ENCODE measurements around the gene CNGB1.
"Not testable (repeated sequence)": the region's sequence is repeated elsewhere in the genome, so short reads cannot be mapped to it uniquely, and the experiment has no call there.

CNGB1 gene

DNA sequence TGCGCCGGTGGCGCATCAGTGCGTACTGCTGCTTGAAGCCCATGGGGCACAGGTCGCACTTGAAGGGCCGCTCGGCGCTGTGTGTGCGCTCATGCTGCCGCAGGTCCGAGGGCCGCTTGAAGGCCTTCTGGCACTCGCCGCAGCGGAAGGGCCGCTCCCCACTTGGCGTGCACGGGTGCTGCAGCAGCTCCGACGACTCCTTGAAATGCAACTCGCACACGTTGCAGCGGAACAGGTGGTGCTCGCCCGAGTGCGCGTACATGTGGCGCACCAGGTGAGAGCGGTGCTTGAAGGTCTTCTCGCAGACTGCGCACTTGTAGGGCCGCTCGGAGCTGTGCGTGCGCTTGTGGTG is 26.2 kb upstream of the CNGB1 start:
- no peak for DNase-seq (ENCODE audit: low read depth in 2 of 2)

DNA sequence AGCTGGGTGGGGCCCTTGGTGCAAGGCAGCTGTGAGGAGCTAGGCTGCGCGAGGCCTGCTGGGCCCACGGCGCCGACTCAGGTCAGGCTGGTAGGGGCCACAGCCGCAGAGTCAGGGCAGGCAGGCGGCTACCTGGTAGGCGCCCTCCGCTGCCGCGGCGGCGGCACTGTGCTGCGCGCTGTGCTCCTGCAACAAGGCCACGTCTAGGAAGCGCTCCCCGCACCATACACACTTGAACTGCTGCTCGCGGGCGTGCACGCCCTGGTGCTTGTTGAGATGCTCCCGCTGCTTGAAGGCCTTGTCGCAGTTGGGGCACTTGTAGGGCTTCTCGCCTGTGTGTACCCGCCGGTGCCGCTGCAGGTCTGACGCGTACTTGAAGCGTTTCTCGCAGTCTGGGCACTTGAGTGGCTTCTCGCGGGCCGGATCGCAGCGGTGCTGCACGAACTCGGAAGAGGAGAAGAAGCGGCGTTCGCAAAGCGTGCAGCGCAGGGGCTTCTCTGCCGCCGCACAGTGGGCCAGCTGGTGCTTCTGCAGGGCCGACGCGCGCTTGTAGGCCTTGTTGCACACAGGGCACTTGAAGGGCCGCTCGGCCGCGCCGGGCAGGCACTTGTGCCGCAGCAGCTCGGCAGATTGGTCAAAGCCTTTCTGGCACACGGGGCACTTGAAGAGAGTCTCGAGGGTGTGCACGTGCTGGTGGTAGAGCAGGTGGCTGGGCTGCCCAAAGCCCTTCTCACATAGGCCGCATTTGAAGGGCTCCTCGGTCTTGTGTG is 25.7 kb upstream of the CNGB1 start:
- no peak for DNase-seq (ENCODE audit: low read depth in 2 of 2)

DNA sequence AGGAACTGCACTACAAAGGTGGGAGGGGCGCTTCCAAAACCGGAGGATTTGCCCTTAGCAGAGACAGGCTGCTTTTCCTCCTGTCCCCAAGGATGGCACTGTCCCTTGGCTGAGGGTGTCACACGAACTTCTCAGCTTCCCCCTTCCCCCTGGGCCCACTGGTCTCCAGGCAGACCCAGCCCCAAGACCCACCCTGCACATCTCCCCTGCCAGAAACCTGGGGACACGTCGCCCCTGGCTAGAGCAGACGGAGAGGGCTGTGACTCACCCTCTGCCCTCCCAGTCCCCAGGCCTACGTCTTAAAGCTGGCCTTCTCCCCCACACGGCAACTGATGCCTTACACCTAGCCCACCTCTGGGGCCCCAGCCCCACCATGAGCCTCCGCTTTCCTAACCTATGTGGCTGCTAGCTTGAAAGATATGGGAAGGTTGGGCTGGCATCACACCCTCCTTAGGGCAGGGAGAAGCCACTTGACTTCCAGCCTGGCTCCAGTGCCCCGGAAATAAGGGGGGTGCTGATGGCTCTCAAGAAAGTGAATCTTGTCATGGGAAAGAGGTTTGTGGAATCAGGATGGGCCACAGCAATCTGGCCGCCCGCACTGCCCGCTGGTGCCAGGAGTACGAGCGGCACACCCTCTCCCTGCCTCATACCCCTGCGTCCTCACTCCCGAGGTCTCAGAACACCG is 24.9 kb upstream of the CNGB1 start:
- no peak for DNase-seq (ENCODE audit: low read depth in 2 of 2)

DNA sequence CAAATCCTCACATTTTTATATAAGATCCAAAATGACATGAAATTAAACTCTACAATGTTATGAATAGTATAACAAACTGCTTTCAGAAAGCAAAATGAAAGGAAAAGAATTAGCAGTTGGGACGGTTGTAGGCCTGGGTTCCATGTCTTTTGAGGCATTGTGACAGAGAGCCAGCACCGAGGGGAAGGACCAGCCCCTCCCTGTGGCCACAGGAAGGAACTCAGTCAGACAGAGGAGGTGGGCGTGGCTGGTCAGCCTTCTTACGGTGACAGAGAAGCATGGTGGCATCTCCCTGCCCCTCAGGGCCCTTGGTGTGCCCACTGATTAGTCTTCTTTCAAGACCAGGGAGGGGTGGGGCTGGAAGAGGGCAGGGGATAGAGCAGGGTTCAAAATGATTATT is 23.9 kb upstream of the CNGB1 start:
- DNase-seq (ENCODE audit: low read depth in 2 of 2): no peak

DNA sequence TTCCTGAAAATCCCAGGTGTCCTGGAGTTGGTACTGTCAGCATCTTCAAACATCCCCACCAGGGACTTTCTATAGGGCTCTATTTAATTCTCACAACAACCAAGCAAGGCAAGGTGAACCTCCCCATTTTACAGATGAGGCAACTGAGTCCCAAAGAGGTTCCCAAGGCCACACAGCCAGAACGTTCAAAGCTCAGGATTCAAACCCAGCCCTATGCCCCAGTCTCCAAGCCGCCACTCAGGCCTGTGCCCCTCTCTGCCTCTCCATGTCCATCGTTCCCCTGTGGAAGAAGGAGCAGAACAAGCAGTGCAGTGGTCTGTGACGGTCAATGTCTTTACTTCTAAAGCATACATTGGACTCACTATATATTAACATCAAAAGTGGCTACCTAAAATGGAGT is 23.4 kb upstream of the CNGB1 start:
- DNase-seq (ENCODE audit: low read depth in 2 of 2): no peak

DNA sequence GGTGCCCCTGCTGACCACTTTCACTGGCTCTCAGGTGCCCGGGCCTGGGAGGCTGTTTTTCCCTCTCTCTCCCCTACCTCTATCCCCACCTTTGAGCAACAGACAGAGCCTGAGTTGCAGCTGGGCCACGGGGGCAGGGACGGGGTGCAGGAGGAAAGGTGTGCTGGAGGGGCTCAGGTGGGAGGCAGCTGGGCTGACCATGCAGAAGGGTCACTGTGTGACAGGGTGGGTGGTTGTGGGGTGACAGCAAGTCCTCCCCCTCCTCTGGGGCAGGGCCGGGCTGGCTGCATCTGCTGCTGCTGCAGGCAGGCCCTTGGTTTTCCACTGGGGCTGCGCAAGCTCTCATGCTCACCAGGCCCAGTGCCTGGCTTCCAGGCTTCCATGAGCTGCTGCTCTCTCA is 23.0 kb upstream of the CNGB1 start:
- no peak for DNase-seq (ENCODE audit: low read depth in 2 of 2)

DNA sequence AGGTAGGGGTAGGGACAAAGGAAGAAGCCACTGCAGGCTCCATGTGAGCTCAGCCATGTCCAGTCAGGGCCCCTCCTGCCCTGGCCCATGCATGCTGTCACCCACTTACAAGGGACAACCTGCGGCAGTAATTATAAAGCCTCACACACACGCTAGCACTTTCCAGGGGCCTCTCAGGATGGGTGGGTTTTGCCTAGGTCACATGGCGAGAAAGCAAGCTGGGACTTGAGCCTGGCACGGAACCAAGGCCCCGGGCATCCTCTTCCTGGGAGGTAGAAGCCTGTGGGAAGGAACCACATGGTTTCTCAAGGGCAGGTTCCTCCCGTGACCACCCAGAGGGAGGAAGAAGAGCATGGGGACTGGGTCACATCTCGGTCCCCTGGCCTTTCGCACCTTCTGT is 22.5 kb upstream of the CNGB1 start:
- no peak for DNase-seq (ENCODE audit: low read depth in 2 of 2)

DNA sequence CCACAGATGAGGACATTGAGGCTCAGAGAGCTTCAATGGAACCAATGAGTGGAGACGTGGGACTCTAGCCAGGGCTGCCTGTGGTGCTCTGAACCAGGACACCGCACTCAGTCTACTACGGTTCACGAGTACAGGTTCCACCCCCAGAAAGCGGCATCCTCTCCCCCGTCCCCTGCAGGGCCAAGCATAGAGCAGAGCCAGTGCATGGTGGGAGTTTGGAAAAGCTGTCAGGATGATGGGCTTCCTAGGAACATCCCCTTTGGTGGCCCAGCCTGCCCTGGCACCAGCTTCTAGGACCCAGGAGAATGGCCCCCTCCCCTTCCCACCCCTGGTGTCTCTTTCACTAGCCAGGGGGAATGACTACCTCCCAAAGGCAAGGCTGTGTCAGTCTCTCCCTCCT is 21.2 kb upstream of the CNGB1 start:
- no peak for DNase-seq (ENCODE audit: low read depth in 2 of 2)

DNA sequence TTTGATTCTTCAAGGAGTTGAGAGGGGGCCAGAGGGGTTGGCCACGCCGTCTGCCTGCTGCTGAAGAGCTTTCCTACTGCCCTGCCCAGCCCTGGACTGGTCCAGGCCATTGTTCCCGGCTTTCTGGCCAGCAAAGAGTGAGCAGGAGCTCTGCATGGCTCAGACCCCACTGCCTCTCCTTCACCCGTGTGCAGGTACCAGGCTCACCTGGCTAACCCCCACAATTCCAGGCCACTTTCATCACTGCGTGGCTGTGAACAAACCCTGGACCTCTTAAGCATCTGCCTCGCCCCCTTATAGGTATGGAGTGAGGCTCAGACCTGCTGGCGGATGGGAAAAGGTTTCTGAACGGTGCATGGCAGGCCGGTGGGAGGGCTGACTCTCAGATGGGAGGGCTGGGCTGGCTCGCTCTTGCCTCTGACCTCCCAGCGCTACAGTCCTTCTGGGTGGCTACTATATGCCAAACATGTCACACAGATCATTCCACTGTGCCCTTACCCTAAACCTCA is 20.7 kb upstream of the CNGB1 start:
- no peak for DNase-seq (ENCODE audit: low read depth in 2 of 2)

DNA sequence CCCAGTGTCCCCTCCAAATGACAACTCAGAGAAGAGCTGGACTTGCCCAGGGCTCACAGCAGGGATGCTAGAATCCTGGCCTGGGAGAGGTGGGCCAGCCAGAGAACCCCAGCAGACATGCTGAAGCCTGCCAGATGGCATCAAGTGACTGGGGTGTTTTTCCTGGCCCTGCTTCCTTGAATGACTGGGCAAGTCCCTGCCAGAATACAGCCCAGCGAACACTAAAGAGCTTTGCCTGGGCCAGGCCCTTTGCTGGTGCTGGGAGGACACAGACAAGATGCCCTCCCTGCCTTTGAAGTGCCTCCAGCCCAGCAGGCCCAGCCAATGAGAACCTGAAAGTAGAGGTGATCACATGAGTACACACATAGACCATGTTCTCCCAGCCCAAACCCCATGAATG is 18.0 kb upstream of the CNGB1 start:
- DNase-seq (ENCODE audit: low read depth in 2 of 2): no peak

DNA sequence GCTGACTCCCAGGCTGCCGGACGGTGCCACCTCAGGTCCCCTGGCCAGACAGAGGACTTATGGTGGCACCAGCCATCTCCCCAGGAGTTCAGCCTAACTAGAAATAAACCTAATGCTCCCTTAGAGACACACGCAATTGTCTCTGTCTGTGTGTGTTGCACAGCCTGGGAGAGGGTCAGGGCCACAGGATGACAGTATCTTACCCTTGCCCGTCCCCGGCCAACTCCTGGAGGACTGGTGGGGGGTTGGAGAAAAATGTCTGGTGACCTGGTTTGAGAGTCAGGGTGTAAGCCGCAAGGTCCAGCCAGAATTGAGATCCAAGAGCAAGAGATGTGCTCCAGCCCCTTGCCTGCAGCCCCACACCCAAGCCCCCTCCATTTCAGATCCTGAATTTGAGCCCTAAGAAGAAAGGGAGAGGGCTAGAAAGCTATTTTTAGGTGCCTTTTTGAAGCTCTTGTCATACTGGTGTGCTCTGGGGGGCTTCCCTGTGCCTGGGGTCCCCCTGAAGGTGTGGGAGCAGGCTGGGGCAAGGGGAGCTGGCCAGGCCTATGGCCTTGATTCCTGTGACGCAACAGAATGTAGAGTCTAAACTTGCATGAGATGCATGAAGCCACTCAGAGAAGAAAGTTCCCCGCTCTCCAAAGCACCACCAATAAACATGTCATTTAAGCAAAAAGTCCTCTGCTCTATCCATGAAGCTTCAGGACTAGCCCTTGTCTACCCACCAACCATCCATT is 16.7 kb upstream of the CNGB1 start:
- no peak for DNase-seq (ENCODE audit: low read depth in 2 of 2)

DNA sequence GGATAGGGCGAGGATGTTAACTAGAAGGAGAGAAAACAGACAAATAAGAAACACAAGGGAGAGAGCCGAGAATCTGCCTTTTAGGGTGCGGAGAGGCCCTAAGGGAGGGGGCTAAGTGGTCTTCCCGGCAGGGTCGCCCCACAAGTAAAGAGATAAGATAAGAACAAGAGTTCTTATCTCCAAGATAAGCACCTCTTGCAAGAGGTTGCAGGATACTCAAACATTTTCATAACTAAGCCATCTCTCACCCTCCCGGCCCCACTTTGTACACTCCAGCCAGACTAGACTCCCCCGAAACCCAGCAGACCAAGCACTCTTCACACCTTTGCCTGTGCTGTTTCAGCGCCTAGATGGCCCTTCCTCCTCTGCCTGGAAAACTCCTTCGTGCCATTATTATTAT is 15.3 kb upstream of the CNGB1 start:
- no peak for DNase-seq (ENCODE audit: low read depth in 2 of 2)

DNA sequence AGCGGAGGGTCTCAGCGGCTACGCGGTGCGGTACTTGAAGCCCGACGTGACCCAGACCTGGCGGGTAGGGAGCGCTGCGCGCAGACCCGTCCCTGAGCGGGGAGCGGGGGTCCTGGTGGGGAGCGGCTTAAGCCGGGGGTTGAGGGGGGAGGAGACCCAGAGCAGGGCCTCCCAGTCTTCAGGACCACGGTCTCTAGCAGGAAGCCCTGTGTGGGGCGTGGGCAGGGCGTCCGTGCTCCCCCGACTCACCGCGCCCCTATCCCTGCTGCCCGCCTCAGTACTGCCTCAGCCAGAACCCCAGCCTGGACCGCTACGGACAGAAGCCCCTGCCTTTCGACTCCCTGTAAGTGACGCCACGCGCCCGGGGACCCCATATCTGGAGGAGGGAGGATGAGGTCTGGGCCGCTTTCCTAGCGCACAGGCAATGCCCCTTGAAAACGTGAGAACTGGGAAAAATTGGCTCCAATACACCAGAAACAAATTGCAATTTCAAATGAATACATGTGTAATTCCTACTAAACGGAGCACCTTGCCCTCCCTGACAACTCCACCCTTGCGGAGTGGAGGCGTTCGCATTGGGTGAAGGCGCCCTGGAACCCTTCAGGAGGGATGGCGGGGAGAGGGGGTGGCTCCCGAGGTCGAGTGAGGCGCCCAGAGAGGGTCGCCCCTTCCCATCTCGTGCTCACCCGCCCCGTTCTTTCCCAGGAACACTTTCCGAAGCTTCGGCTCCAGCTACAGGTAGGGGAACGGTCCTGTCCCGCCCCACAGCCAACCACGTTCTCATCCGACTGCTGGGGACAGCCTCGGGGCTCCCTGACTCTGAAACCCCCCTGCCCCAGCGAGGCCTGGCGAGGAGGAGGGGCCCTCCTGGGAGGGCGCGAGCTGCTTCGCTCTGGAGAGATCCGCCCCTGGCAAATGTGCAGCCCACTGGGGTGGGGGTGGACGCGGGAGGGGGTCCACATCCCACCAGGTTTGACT is 14.6 kb upstream of the CNGB1 start:
- no peak for DNase-seq (ENCODE audit: low read depth in 2 of 2)

DNA sequence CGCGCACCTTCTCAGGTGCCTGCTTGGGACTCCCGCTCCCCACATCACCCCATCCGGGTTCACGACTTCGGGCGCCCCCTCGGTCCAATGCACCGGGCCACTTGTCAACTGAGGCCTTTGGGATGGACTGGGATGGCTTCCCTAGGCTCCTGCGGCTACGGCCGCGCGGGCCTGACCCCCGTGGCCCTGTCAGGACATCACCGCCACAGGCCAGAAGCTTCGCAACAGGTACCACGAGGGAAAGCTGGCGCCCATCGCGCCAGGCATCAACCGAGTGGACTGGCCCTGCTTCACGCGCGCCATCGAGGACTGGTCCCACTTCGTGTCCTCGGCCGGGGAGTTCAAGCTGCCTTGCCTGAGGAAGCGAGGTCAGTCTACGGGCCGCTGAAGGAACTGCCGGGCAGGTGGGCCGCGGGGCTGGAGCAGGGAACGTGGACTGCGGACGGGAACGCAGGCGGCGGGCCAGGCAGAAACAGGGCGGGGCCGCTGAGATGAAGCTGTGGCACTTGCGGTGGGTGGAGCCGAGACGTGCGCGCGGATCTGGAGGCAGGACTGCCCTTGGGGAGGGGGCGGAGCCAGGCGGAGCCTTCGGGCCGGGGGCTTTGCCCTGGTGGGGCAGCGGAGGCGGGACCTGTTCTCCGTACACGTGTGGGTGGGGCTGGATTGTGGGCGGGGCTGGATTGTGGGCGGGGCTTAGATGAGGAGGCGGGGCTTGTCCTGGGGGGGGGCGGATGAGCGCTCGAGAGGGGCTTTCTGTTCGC is 13.7 kb upstream of the CNGB1 start:
- peak; percentile 73 to 78 for DNase-seq (ENCODE audit: low read depth in 2 of 2)

DNA sequence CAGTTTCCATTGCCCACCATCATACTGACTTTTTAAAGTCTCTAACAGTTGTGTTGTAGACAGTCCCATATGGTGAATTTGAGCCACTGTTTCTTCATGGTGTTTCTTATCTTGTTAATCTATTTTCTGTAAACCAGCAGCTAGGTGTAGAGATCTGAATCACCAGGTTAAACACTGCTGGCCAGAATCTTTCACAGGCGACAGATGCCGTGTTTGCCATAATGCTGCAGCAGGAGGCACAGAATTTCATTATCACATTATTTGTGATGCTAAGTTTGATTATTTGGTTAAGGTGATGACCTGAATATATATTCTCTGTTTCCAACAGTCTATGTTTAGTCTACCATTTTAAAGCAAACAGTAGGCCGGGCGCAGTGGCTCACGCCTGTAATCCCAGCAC is 11.5 kb upstream of the CNGB1 start:
- DNase-seq (ENCODE audit: low read depth in 2 of 2): no peak

DNA sequence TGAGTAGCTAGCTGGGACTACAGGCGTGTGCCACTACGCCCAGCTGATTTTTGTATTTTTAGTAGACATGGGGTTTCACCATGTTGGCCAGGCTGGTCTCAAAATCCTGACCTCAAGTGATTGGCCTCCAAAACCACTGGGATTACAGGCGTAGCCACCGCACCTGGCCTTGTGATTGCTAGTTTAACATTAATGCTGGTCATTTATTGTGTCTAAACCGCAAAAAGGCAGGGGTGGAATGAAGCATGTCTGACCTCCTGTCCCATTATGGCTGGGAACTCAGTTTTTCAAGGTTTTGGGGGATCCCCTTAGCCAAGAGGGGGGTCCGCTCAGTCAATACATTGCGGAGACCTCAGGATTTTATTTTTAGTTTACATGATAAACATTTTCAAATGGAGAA is 10.7 kb upstream of the CNGB1 start:
- no peak for DNase-seq (ENCODE audit: low read depth in 2 of 2)

DNA sequence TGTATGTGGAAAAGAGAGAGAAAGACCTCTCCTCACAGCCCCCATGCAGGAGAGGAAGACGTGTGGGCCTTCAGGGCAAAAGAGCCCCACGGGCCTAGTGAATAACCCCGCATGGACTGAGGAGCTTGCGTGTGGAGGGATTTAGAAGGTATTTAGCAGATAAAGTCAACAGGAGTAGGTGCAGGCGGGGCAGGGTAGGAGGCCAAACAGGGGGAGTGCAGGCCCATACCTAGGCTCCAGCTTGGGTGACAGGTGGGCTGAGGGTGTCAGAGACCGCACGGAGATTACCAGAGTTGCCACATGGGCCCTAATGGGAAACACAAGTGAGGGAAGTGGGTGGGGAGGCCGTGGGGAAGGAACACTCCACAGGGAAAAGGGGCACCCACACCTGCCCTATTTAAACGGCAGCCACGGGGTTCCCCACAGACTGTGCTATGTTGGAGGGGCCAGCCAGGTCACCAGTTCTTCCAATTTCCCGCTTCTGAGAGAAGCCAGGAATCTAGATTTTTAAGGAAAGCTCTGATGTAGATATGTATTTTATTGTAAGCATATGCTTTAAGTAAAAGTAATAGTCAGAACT is 8.2 kb upstream of the CNGB1 start:
- no peak for DNase-seq (ENCODE audit: low read depth in 2 of 2)

DNA sequence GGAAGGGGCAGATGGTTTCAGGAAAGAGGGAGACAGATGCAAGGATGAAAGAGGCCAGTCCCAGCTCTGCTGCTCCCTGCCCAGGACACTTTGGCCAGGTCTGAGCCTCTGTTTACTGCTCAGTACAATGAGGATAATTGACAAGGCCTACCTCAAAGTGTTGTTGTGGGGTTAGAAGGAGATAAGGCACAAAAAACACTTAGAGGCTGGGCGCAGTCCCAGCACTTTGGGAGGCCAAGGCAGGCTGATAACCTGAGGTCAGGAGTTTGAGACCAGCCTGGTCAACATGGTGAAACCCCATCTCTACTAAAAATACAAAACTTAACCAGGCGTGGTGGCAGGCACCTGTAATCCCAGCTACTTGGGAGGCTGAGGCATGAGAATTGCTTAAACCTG is 7.1 kb upstream of the CNGB1 start:
- DNase-seq (ENCODE audit: low read depth in 2 of 2): not testable (repeated sequence)

DNA sequence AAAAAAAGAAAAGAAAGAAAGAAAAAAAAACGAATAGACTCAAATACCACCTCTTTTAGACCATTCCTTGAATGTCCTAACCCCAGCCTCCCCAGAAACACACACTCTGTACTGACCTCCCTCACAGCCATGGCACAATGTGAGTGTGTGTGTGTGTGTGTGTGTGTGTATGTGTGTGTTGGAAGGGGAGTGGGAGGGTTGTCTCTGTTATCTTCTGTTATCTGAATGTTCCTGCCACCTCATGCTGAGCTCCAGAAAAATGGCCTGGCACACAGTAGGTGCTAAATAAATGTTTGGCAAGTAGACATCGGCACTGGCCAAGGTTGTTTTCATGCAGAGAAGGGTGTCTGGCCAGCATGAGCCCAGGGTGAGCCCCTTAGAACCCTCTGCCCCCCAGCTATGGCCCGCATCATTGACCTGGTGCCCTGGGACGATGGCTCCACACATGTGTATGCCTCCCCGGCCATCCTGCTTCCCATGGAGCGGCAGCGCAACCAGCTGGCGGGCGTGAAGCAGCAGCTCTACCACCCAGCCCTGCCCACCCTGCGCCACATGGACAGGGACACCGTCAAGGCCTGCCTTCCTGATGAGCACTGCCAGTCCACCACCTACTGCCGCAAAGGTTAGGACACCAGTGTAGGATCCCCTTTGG is 6.6 kb upstream of the CNGB1 start:
- DNase-seq (ENCODE audit: low read depth in 2 of 2): no peak

DNA sequence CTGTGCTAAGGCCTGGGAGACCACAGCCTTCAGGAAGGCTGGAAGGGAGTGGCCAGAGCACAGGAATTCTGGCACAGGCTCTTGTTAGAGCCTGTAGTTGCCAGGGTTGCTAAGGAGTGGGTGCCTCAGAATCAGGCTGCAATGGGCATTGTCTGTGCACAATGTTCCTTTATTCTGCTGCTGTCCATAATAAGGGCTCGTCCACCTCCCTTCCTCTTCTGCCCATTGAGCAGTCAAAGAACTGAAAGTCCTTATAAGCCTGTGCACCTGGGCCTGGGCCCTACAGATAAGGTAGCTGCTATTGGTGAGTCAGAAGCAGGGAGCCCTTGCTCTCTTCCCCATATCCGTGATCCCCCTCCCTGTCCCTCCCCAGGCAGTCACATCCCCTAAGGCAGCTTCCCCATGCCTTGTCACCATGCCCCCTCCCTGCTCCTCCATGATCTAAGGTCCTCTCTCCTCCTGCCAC is 5.4 kb upstream of the CNGB1 start:
- no peak for DNase-seq (ENCODE audit: low read depth in 2 of 2)
